BJ (cell line): Measurements from ENCODE around the gene TFE3. TPM values are rescaled to one million over a fixed set of nuclear protein-coding genes. Genes with fewer than 3 reads are reported as not detected.
"Not testable (repeated sequence)": the region's sequence is repeated elsewhere in the genome, so short reads cannot be mapped to it uniquely, and the experiment has no call there.

ENCODE experiments used
- CTCF ChIA-PET: fragments of 350-600 bp; formaldehyde crosslinking; extraction: SDS; loops from one replicate; lab custom pipeline; 2021; ENCODE audit warnings: antibody characterized with exemption, inconsistent platforms; lab: Yijun Ruan, JAX
- POLR2A ChIA-PET: fragments of 300-600 bp; sonication (Branson Sonifier 250); formaldehyde crosslinking; extraction: SDS; loops from one replicate; lab custom pipeline; 2021; ENCODE audit warnings: antibody characterized with exemption; lab: Charles Lee
- DNase-seq: peaks from one replicate; pipeline ENCODE4 v3.0.0-alpha.2; 2011; ENCODE audit warnings: low read depth
- H3K27me3 ChIP-seq: 2 replicates; pipeline ENCODE4 v1.6.0; 2011; ENCODE audit warnings: low read length; ENCODE audit not compliant: control insufficient read depth, insufficient read depth
- H3K36me3 ChIP-seq: 2 replicates; pipeline ENCODE4 v1.5.1; 2011; ENCODE audit warnings: low read length; ENCODE audit not compliant: control insufficient read depth, insufficient read depth
- H3K4me3 ChIP-seq: 2 replicates; pipeline ENCODE4 v1.5.1; 2011; ENCODE audit warnings: low read depth, mild to moderate bottlenecking, control low read depth, low read length
- polyA plus RNA-seq: library from polyadenylated mRNA; depleted of rRNA; stranded (reverse); fragments of >200 nt; gene quantifications from 2 replicates; pipeline ENCODE4 v1.2.3, GENCODE V29; 2011; rRNA removed
- small RNA-seq: library from RNA; depleted of rRNA; stranded (forward); fragments of <200 nt; gene quantifications from one replicate; pipeline ENCODE3, GENCODE V24; 2012; ENCODE audit warnings: low replicate concordance, low read depth; ENCODE audit not compliant: insufficient read length
- TF ChIP-seq, protein P1 (sequence below): IDR thresholded peaks from 2 replicates; pipeline ENCODE4 v1.5.1; 2011; ENCODE audit warnings: low read depth, mild to moderate bottlenecking, control low read depth, inconsistent platforms, low read length, moderate library complexity; ENCODE audit not compliant: insufficient read depth

The TFE3 gene
- polyA plus RNA-seq, 1 experiment = 26.4 TPM

DNA sequence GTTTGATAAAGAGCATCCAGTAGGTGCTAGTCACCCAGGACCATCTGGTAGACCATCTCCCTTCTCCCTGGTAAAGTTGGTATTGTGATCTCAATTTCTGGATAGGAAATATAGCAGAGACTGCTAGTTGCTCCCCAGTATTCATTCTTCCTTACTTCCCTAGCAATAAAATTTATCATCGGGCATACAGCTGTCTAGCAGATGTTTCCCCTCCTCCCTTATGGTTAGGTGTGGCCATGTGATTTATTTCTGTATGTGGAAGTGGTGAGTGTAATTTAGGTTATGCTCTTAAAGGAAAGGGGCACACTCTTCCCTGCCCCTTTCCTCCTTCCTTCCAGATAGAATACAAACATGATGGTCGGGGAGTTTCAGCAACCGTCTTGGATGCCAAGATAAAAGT lies 59.3 kb downstream of the TFE3 start:
- TF ChIP-seq, protein P1, sequence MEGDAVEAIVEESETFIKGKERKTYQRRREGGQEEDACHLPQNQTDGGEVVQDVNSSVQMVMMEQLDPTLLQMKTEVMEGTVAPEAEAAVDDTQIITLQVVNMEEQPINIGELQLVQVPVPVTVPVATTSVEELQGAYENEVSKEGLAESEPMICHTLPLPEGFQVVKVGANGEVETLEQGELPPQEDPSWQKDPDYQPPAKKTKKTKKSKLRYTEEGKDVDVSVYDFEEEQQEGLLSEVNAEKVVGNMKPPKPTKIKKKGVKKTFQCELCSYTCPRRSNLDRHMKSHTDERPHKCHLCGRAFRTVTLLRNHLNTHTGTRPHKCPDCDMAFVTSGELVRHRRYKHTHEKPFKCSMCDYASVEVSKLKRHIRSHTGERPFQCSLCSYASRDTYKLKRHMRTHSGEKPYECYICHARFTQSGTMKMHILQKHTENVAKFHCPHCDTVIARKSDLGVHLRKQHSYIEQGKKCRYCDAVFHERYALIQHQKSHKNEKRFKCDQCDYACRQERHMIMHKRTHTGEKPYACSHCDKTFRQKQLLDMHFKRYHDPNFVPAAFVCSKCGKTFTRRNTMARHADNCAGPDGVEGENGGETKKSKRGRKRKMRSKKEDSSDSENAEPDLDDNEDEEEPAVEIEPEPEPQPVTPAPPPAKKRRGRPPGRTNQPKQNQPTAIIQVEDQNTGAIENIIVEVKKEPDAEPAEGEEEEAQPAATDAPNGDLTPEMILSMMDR = no peak
- DNase-seq = no peak
- Histone ChIP-seq H3K27me3 (no peaks in the 10 kb centered on the region), H3K4me3 (no peak overlapping the region), H3K36me3 (peaks cover 13% of the 10 kb centered on the region)
- ChIA-PET CTCF (no interaction called here), POLR2A (no interaction called here)

GRCh38 chrX:48983081-48983480 lies 60.1 kb downstream of the TFE3 start:
- POLR2A ChIA-PET = no interaction called here
- Histone ChIP-seq H3K27me3 (no peaks in the 10 kb centered on the region), H3K4me3 (no peak overlapping the region), H3K36me3 (peaks cover 12% of the 10 kb centered on the region)
- no peak for DNase-seq
- CTCF ChIA-PET = no interaction called here
- TF ChIP-seq, protein P1 = no peak

DNA sequence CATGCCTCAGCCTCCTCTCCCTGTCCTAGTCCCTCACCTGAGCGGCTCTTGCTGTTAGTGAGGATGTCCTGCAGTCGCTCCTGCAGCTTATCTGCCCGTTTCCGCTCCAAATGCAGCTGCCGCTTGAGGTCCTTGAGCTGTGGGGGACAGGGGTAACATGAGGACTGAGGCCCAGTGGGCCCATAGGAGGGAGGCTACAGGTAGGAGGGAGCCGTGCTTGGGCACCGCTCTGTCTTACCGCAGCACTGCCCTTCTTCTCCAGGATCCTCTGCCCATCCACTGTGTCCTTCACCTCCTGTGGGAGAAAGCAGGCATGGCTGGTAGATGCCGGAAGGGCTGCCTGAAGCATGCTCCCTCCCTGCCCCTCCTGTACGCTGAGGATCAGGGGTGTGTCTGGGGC lies 62.0 kb downstream of the TFE3 start:
- POLR2A ChIA-PET = no interaction called here
- DNase-seq = no peak
- TF ChIP-seq, protein P1 = no peak
- no peaks in the 10 kb centered on the region for H3K27me3 ChIP-seq
- peaks cover 14% of the 10 kb centered on the region for H3K36me3 ChIP-seq
- CTCF ChIA-PET = no interaction called here
- no peak overlapping the region for H3K4me3 ChIP-seq

DNA sequence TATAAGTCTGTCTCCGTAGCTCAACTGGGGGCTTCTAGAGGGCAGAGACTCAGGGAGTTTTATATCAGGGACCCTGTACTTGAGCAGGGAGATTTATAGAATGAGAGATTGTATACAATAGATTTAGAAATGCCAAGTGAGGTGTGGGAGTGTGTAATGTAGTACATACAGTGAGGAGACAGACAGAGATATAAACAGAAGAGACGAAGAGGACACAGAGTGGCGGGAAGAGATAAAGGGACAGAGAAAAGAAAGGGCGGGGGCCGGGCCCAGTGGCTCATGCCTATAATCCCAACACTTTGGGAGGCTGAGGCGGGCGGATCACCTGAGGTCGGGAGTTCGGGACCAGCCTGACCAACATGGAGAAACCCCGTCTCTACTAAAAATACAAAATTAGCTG lies 62.8 kb downstream of the TFE3 start:
- H3K27me3 ChIP-seq, DNase-seq, CTCF ChIA-PET, POLR2A ChIA-PET, H3K4me3 ChIP-seq: not testable (repeated sequence)
- peaks cover 20% of the 10 kb centered on the region for H3K36me3 ChIP-seq

Small RNA genes within 50 kb of the gene (small RNA-seq; reads per million reads assigned to genes)
- gene RNU4-52P = not detected

Other genes with a start within 250 kb of the TFE3 start
- gene HDAC6, start 241.3 kb downstream of the TFE3 start, polyA plus RNA-seq = 22.5 and 32.1 TPM in 2 replicates
- gene ERAS, start 216.8 kb downstream of the TFE3 start, polyA plus RNA-seq = not detected in 2 replicates
- gene PCSK1N, start 207.7 kb downstream of the TFE3 start, polyA plus RNA-seq = not detected in 2 replicates
- 50.2 and 68.4 TPM in 2 replicates for gene TIMM17B, start 145.6 kb downstream of the TFE3 start, polyA plus RNA-seq
- 63.8 and 89.6 TPM in 2 replicates for gene PQBP1, start 145.4 kb downstream of the TFE3 start, polyA plus RNA-seq
- gene SLC35A2, start 131.7 kb downstream of the TFE3 start, polyA plus RNA-seq = 42.4 and 69.3 TPM in 2 replicates
- 5.6 and 8.0 TPM in 2 replicates for gene PIM2, start 124.3 kb downstream of the TFE3 start, polyA plus RNA-seq
- gene OTUD5, start 85.8 kb downstream of the TFE3 start, polyA plus RNA-seq = 48.9 and 53.6 TPM in 2 replicates
- gene KCND1, start 71.5 kb downstream of the TFE3 start, polyA plus RNA-seq = 0.51 and 0.83 TPM in 2 replicates
- gene GRIPAP1, start 41.1 kb downstream of the TFE3 start, polyA plus RNA-seq = 23.4 and 23.5 TPM in 2 replicates
- gene CCDC120, start 15.6 kb upstream of the TFE3 start, polyA plus RNA-seq = 0.49 and 0.96 TPM in 2 replicates
- 41.4 and 48.8 TPM in 2 replicates for gene PRAF2, start 30.6 kb upstream of the TFE3 start, polyA plus RNA-seq
- gene WDR45, start 36.5 kb upstream of the TFE3 start, polyA plus RNA-seq = 107 and 165 TPM in 2 replicates
- gene GPKOW, start 80.4 kb upstream of the TFE3 start, polyA plus RNA-seq = 28.2 and 33.1 TPM in 2 replicates
- gene MAGIX, start 119.4 kb upstream of the TFE3 start, polyA plus RNA-seq = 0.45 and 0.67 TPM in 2 replicates
- 217 and 225 TPM in 2 replicates for gene PLP2, start 128.5 kb upstream of the TFE3 start, polyA plus RNA-seq
- gene PRICKLE3, start 143.0 kb upstream of the TFE3 start, polyA plus RNA-seq = 4.0 and 6.9 TPM in 2 replicates
- gene SYP, start 156.8 kb upstream of the TFE3 start, polyA plus RNA-seq = 0.07 and 0.10 TPM in 2 replicates
- 0.01 TPM in 1 of 2 replicates, not detected in the other for gene CACNA1F, start 190.0 kb upstream of the TFE3 start, polyA plus RNA-seq
- 9.3 and 13.8 TPM in 2 replicates for gene CCDC22, start 192.1 kb upstream of the TFE3 start, polyA plus RNA-seq
- gene FOXP3, start 221.4 kb upstream of the TFE3 start, polyA plus RNA-seq = 0.12 and 0.18 TPM in 2 replicates
- gene PPP1R3F, start 226.4 kb upstream of the TFE3 start, polyA plus RNA-seq = 2.5 and 3.5 TPM in 2 replicates